Measurements from ENCODE around the gene RASAL2.

The RASAL2 gene

DNA sequence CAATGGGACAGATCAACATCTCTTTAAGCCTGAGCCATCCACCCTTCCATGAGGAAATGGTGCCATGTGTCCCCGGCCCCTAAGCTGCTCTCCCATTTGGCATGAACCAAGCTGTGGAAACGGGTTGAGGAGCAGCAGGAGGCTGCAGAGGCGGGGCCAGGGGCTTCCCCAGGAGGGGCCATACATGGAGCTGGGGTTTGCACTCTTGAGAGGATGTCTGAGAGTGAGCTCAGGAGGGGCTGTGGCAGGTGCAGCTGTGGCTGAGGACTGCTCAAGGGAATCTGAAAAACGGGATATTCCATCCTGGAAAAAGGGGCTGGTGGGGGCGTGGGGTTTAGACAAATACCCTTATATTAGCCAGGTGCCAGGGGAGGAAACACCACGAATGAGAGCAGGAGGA, 409.9 kb downstream of the RASAL2 start:
- no peaks in the 10 kb centered on the region for H3F3A ChIP-seq (ENCODE audit: insufficient read depth)
- TF ChIP-seq, protein P1, sequence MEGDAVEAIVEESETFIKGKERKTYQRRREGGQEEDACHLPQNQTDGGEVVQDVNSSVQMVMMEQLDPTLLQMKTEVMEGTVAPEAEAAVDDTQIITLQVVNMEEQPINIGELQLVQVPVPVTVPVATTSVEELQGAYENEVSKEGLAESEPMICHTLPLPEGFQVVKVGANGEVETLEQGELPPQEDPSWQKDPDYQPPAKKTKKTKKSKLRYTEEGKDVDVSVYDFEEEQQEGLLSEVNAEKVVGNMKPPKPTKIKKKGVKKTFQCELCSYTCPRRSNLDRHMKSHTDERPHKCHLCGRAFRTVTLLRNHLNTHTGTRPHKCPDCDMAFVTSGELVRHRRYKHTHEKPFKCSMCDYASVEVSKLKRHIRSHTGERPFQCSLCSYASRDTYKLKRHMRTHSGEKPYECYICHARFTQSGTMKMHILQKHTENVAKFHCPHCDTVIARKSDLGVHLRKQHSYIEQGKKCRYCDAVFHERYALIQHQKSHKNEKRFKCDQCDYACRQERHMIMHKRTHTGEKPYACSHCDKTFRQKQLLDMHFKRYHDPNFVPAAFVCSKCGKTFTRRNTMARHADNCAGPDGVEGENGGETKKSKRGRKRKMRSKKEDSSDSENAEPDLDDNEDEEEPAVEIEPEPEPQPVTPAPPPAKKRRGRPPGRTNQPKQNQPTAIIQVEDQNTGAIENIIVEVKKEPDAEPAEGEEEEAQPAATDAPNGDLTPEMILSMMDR (IDR thresholded peaks at IDR 0.05; ENCODE audit: insufficient read depth, low read length, poor library complexity, severe bottlenecking), result no peak
- TF ChIP-seq EZH2phosphoT487 (conservative IDR thresholded peaks at IDR 0.05; ENCODE audit: low read length), result no peak

DNA sequence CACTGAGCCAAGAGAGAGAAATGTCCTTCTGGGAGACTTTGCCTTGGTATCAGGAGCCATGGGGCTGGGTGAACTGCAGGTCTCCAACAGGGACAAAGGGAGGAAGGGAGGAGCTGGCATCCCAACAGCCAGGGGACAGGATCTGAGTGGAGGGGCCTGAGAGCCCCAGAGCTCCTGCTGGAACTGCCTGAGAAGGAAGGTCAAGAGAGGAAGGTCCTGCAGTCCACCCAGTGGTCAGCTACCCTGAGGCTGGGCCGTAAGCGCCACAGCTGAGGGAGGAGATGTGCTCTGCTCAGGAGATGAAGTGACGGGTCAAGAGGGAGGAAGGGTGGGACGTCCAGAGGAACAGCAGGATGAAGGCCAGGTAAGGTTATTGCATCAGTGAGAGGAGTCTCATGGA, 410.4 kb downstream of the RASAL2 start:
- no peak for TF ChIP-seq EZH2phosphoT487 (conservative IDR thresholded peaks at IDR 0.05; ENCODE audit: low read length)
- TF ChIP-seq, protein P1 (IDR thresholded peaks at IDR 0.05; ENCODE audit: insufficient read depth, low read length, poor library complexity, severe bottlenecking), result no peak
- H3K9me3 ChIP-seq (ENCODE audit: insufficient read depth, low read length), result no peaks in the 10 kb centered on the region

More for the DNA sequence above, 409.9 kb downstream of the RASAL2 start:
- H3K36me3 ChIP-seq (ENCODE audit: low read length), result no peaks in the 10 kb centered on the region
- H3K27me3 ChIP-seq (ENCODE audit: low read length), result no peaks in the 10 kb centered on the region
- H3K9me3 ChIP-seq (ENCODE audit: insufficient read depth, low read length), result no peaks in the 10 kb centered on the region
- H3K27ac ChIP-seq (ENCODE audit: low read depth, low read length), result no peak overlapping the region
- no peaks in the 10 kb centered on the region for H4K20me1 ChIP-seq (ENCODE audit: low read depth, low read length)
- H3K9ac ChIP-seq (ENCODE audit: low read length), result no peak overlapping the region
- no peaks in the 10 kb centered on the region for H3K9me2 ChIP-seq (replicated peaks; ENCODE audit: insufficient read depth, low read length)
- H2AFZ ChIP-seq (ENCODE audit: low read depth, low read length, severe bottlenecking), result no peak overlapping the region
- H3K4me3 ChIP-seq (ENCODE audit: insufficient read depth, low read length, poor library complexity, severe bottlenecking), result no peak overlapping the region
- H3K79me2 ChIP-seq (ENCODE audit: insufficient read depth, low read length), result no peaks in the 10 kb centered on the region
- no peak overlapping the region for H3K4me2 ChIP-seq (ENCODE audit: low read depth, low read length, poor library complexity, severe bottlenecking)

DNA sequence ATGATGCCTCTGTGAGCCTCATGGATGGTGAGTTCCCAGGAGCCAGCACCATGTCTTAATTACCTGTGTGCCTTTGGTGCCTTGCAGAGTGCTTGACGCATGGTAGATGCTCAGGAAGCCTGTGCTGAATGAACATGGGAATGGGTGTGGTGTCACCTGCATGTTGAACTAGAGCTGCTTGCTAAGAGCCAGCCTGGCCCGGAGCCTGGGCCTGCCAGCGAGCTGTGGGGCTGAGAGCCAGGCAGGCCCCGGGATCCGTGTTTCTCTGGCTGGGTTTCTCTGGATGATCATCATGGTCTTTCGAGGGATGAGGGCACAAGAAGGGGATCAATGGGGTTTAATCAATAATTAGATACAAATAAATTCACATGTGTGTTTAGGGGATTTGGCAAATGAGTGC, 412.3 kb downstream of the RASAL2 start:
- Histone ChIP-seq H3K9ac (ENCODE audit: low read length) (no peak overlapping the region), H2AFZ (ENCODE audit: low read depth, low read length, severe bottlenecking) (no peak overlapping the region), H4K20me1 (ENCODE audit: low read depth, low read length) (no peaks in the 10 kb centered on the region), H3K36me3 (ENCODE audit: low read length) (no peaks in the 10 kb centered on the region), H3F3A (ENCODE audit: insufficient read depth) (no peaks in the 10 kb centered on the region), H3K27ac (ENCODE audit: low read depth, low read length) (no peak overlapping the region), H3K9me3 (ENCODE audit: insufficient read depth, low read length) (no peaks in the 10 kb centered on the region), H3K79me2 (ENCODE audit: insufficient read depth, low read length) (no peaks in the 10 kb centered on the region), H3K4me2 (ENCODE audit: low read depth, low read length, poor library complexity, severe bottlenecking) (no peak overlapping the region), H3K9me2 (replicated peaks; ENCODE audit: insufficient read depth, low read length) (no peaks in the 10 kb centered on the region), H3K4me3 (ENCODE audit: insufficient read depth, low read length, poor library complexity, severe bottlenecking) (no peak overlapping the region), H3K27me3 (ENCODE audit: low read length) (no peaks in the 10 kb centered on the region)
- TF ChIP-seq, protein P1 (IDR thresholded peaks at IDR 0.05; ENCODE audit: insufficient read depth, low read length, poor library complexity, severe bottlenecking), result no peak
- TF ChIP-seq EZH2phosphoT487 (conservative IDR thresholded peaks at IDR 0.05; ENCODE audit: low read length), result no peak

More for the DNA sequence above, 410.4 kb downstream of the RASAL2 start:
- no peak overlapping the region for H3K4me2 ChIP-seq (ENCODE audit: low read depth, low read length, poor library complexity, severe bottlenecking)
- H3K4me3 ChIP-seq (ENCODE audit: insufficient read depth, low read length, poor library complexity, severe bottlenecking), result no peak overlapping the region
- H3K9me2 ChIP-seq (replicated peaks; ENCODE audit: insufficient read depth, low read length), result no peaks in the 10 kb centered on the region
- no peaks in the 10 kb centered on the region for H3K27me3 ChIP-seq (ENCODE audit: low read length)
- no peak overlapping the region for H2AFZ ChIP-seq (ENCODE audit: low read depth, low read length, severe bottlenecking)
- H3K36me3 ChIP-seq (ENCODE audit: low read length), result no peaks in the 10 kb centered on the region
- no peaks in the 10 kb centered on the region for H3F3A ChIP-seq (ENCODE audit: insufficient read depth)
- H3K27ac ChIP-seq (ENCODE audit: low read depth, low read length), result no peak overlapping the region
- no peak overlapping the region for H3K9ac ChIP-seq (ENCODE audit: low read length)
- H3K79me2 ChIP-seq (ENCODE audit: insufficient read depth, low read length), result no peaks in the 10 kb centered on the region
- H4K20me1 ChIP-seq (ENCODE audit: low read depth, low read length), result no peaks in the 10 kb centered on the region
